Measurements from ENCODE around the gene HMGN1.

The HMGN1 gene

DNA sequence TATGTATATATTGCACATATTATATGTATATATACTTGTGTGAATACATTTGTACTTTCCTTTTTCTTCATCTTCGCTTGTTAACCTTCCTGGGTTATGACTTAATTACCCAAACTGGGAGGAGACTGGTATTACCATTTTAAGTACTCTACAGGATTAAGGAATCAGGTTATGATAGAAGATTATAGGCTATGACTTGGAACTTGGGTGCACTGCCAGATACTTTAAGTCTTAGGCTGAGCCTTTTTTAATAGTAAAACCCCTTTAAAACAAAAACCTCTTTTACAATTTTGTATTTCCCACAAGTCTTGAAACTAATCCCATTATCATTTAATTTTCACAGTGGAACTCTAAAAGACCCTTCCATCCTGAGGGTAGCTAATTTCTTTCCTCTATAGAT is 41.4 kb downstream of the HMGN1 start:
- H3K9me3 ChIP-seq, result peaks cover 5% of the 10 kb centered on the region
- no peak for TF ChIP-seq Cebpa-rat (IDR thresholded peaks at IDR 0.05)
- no peak overlapping the region for H3K27ac ChIP-seq
- no peak overlapping the region for H3K4me2 ChIP-seq
- H3K36me3 ChIP-seq, result peaks cover 87% of the 10 kb centered on the region
- no peak overlapping the region for H3K9ac ChIP-seq
- peaks cover 21% of the 10 kb centered on the region for H3K4me1 ChIP-seq
- no peaks in the 10 kb centered on the region for H3K27me3 ChIP-seq
- H4K20me1 ChIP-seq, result peaks cover 98% of the 10 kb centered on the region
- no peak overlapping the region for H3K4me3 ChIP-seq

DNA sequence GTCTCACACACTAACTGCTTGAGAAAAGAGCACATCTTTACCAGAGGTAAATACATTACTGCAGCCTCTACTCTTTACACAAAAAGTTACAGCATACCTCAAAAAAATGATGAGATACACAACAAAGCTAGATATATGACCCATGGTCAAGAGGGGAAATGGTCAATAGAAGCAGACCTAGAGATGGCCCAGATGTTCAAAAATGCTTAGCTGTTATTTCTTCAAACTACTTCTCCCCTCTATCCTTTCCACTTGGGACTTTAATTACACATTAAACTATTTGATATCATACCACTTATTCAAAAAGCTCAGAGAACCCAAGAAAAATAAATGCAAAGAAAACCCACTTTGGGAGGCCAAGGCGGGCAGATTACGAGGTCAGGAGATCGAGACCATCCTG is 48.3 kb downstream of the HMGN1 start:
- H3K4me1 ChIP-seq, result no peaks in the 10 kb centered on the region
- no peak overlapping the region for H3K9ac ChIP-seq
- H3K27ac ChIP-seq, result no peak overlapping the region
- no peak overlapping the region for H3K4me2 ChIP-seq
- TF ChIP-seq Cebpa-rat (IDR thresholded peaks at IDR 0.05), result no peak
- no peaks in the 10 kb centered on the region for H3K27me3 ChIP-seq
- H3K9me3 ChIP-seq, result peaks cover 27% of the 10 kb centered on the region
- peaks cover 92% of the 10 kb centered on the region for H4K20me1 ChIP-seq
- H3K4me3 ChIP-seq, result no peak overlapping the region
- peaks cover 98% of the 10 kb centered on the region for H3K36me3 ChIP-seq

DNA sequence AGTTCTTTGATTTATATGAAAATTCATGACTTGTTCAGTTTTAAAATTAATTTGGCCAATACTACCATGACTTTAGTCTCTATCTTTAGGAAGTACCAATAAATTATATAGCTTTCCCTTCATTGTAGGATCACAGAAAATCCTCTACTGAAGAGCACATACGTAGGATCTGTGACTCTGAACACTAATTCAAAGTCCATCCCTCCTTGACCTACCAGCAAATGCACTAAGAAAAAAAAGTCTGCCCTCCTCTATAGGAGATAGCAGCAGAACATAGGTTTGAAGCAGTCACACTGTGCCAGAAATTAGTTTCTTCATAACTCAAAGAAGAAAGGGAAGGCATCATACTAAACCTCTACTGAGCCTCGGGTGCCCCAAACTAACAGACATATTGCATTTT is 52.0 kb downstream of the HMGN1 start:
- H3K36me3 ChIP-seq, result peaks cover 98% of the 10 kb centered on the region

More for the DNA sequence above, 52.0 kb downstream of the HMGN1 start:
- Histone ChIP-seq H3K9ac (no peak overlapping the region), H3K27ac (no peak overlapping the region), H4K20me1 (peaks cover 75% of the 10 kb centered on the region), H3K4me2 (no peak overlapping the region), H3K4me3 (no peak overlapping the region), H3K4me1 (no peaks in the 10 kb centered on the region), H3K27me3 (no peaks in the 10 kb centered on the region), H3K9me3 (peaks cover 18% of the 10 kb centered on the region)
- TF ChIP-seq Cebpa-rat (IDR thresholded peaks at IDR 0.05), result no peak
